Lung (tissue), 12 donors: Measurements from ENCODE around the gene SLC25A18. TPM values are rescaled to one million over a fixed set of nuclear protein-coding genes. Genes with fewer than 3 reads are reported as not detected.
A peak's percentile ranks its signal among the peaks of the same experiment; 100 is the strongest.

Experiments used
- ATAC-seq: fragments of 200-7000 bp; cut with Tn5 transposase; one replicate; pipeline ENCODE4 v1.9.1; 2020; ENCODE audit warnings: moderate number of reproducible peaks; ENCODE audit not compliant: insufficient read depth, low FRiP score
- DNase-seq, 3 donors: peaks; one replicate each; pipeline ENCODE4 v3.0.0-alpha.2; 2013 to 2017
- H3K27ac ChIP-seq, 2 donors: one replicate each; pipeline ENCODE4 v1.5.1; 2013; ENCODE audit warnings: mild to moderate bottlenecking in 2 of 2, moderate library complexity in 2 of 2, control low read depth in 1 of 2, inconsistent platforms in 1 of 2, low read depth in 1 of 2, low read length in 1 of 2
- H3K27me3 ChIP-seq, 3 donors: one replicate each; pipeline ENCODE4 v1.5.1; 2013; ENCODE audit warnings: low read length in 2 of 3; ENCODE audit not compliant: control insufficient read depth in 3 of 3, insufficient read depth in 3 of 3
- H3K36me3 ChIP-seq, 4 donors: one replicate each; pipeline ENCODE4 v1.5.1; 2013; ENCODE audit warnings: low read length in 4 of 4, mild to moderate bottlenecking in 1 of 4, moderate library complexity in 1 of 4; ENCODE audit not compliant: control insufficient read depth in 4 of 4, insufficient read depth in 4 of 4
- H3K4me1 ChIP-seq, 5 donors: one replicate each; pipeline ENCODE4 v1.5.1; 2013; ENCODE audit warnings: low read length in 5 of 5, mild to moderate bottlenecking in 2 of 5, moderate library complexity in 1 of 5; ENCODE audit not compliant: control insufficient read depth in 5 of 5, insufficient read depth in 5 of 5
- H3K4me3 ChIP-seq: one replicate; pipeline ENCODE4 v1.5.1; 2013; ENCODE audit warnings: mild to moderate bottlenecking, control low read depth, moderate library complexity
- H3K9ac ChIP-seq, 2 donors: one replicate each; pipeline ENCODE4 v1.5.1; 2013; ENCODE audit warnings: low read length in 2 of 2, control low read depth in 1 of 2; ENCODE audit not compliant: insufficient read depth in 1 of 2
- H3K9me3 ChIP-seq, 4 donors: one replicate each; pipeline ENCODE4 v1.5.1; 2013; ENCODE audit warnings: low read length in 3 of 4, mild to moderate bottlenecking in 1 of 4, moderate library complexity in 1 of 4; ENCODE audit not compliant: control insufficient read depth in 4 of 4, insufficient read depth in 3 of 4
- WGBS, 2 donors: extraction: QIAGEN DNeasy Blood & Tissue Kit; methylation state at CpG; one replicate each; pipeline ENCODE4 v1.1.7; 2013; 5-methylcytosine and 5-hydroxymethylcytosine counted together
- polyA plus RNA-seq, 2 donors: library from polyadenylated mRNA; stranded (reverse); fragments of 200-250 nt; gene quantifications; one replicate each; pipeline ENCODE4 v1.2.1, GENCODE V29; 2013
- total RNA-seq, 2 donors: library from RNA; depleted of rRNA in 1 of 2; stranded (reverse); fragments of >200 nt in 1 of 2; gene quantifications; one replicate each; pipeline ENCODE4 v1.2.1, GENCODE V29; 2014 to 2021
- TF ChIP-seq, protein P1 (sequence below): IDR thresholded peaks from 2 replicates; pipeline ENCODE4 v1.5.1; 2012; ENCODE audit warnings: mild to moderate bottlenecking; ENCODE audit errors: control extremely low read depth, extremely low read depth
- donor health status: control.
- donor health status: control.
- donor health status: Bipolar disorder and iron deficiency.
- donor health status: healthy.
- donor health status: DM: yes; HTN: yes; CAD: no.

SLC25A18 gene
- total and polyA plus RNA-seq, 4 donors, result 0.25 to 1.3 (median 0.75) TPM; not detected in 1

DNA sequence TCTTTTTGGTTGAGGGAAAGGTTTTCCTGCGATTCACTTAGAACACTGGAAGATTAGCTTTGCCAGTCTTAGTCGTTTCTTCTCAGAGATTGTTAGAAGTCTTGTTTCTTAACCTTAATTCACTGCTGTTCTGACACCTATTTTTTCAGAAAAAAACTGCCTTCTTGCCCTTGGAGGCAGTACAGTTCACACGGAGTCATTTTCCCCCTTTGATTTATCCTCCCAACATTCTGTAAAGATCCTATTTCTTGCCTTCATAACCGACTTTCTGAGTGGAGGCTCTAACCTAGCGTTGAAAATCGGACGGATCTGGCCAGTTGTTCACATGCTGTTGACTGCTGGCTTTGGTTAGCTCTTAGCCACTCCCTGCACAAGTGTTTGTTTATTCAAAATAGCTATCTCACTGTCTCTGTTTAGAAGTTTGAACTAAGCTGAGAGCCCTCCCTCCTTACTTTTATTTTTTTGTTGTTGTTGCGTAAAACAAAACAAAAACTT is 76.0 kb downstream of the SLC25A18 start:
- DNase-seq (peak; percentile 68 to 86 (median 83)), ATAC-seq (no peak)
- WGBS, 2 donors, result 6 to 7% methylated on average over 8 of the region's 8 CpGs
- Histone ChIP-seq H3K4me1 (peaks cover 4 to 16% (median 8%) of the 10 kb centered on the region in 5 donors), H3K9ac (peak overlapping the region; percentile 91 to 100), H3K4me3 (peak overlapping the region; percentile 73), H3K36me3 (peaks cover 0 to 7% (median 0%) of the 10 kb centered on the region in 4 donors), H3K27ac (peak overlapping the region; percentile 99), H3K27me3 (no peaks in the 10 kb centered on the region), H3K9me3 (no peaks in the 10 kb centered on the region)
- TF ChIP-seq, protein P1, sequence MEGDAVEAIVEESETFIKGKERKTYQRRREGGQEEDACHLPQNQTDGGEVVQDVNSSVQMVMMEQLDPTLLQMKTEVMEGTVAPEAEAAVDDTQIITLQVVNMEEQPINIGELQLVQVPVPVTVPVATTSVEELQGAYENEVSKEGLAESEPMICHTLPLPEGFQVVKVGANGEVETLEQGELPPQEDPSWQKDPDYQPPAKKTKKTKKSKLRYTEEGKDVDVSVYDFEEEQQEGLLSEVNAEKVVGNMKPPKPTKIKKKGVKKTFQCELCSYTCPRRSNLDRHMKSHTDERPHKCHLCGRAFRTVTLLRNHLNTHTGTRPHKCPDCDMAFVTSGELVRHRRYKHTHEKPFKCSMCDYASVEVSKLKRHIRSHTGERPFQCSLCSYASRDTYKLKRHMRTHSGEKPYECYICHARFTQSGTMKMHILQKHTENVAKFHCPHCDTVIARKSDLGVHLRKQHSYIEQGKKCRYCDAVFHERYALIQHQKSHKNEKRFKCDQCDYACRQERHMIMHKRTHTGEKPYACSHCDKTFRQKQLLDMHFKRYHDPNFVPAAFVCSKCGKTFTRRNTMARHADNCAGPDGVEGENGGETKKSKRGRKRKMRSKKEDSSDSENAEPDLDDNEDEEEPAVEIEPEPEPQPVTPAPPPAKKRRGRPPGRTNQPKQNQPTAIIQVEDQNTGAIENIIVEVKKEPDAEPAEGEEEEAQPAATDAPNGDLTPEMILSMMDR, result no peak

Other genes starting within 250 kb of the SLC25A18 start
- 10 to 100 TPM; 12.5 to 14.5 TPM for gene CECR2, start 194.0 kb upstream of the SLC25A18 start, total RNA-seq
- gene CECR2, start 194.0 kb upstream of the SLC25A18 start, polyA plus RNA-seq, result 1 to 10 TPM; 1.1 to 3.0 TPM
- gene ATP6V1E1, start 65.3 kb downstream of the SLC25A18 start, total RNA-seq, result 100 to 1,000 TPM; 120 to 128 TPM
- 100 to 1,000 TPM; 109 to 199 TPM for gene ATP6V1E1, start 65.3 kb downstream of the SLC25A18 start, polyA plus RNA-seq
- 10 to 100 TPM; 41.0 to 52.4 TPM for gene BCL2L13, start 75.3 kb downstream of the SLC25A18 start, total RNA-seq
- gene BCL2L13, start 75.3 kb downstream of the SLC25A18 start, polyA plus RNA-seq, result 10 to 100 TPM; 21.4 to 26.5 TPM
- 10 to 100 TPM; 37.4 to 37.6 TPM for gene BID, start 211.0 kb downstream of the SLC25A18 start, total RNA-seq
- gene BID, start 211.0 kb downstream of the SLC25A18 start, polyA plus RNA-seq, result 100 to 1,000 TPM in 1 of 2 donors, 10 to 100 TPM in 1; 13.1 to 179 TPM